Adrenal gland (tissue), 5 donors: ENCODE results near the gene RDH14.

Experiments used
- POLR2A ChIP-seq, 2 donors: fragments of 450-650 bp; IDR thresholded peaks; one replicate each; pipeline ENCODE4 v1.6.1; 2017; ENCODE audit warnings: antibody characterized with exemption in 2 of 2, mild to moderate bottlenecking in 2 of 2, moderate library complexity in 1 of 2
- TF ChIP-seq, protein P1 (sequence below), 6 experiments: fragments of 450-650 bp in 4 of 6; fragments of 200-600 bp in 2 of 6; sonication (generic) in 1 of 6; IDR thresholded peaks; 1 replicate in 5 of 6; 2 replicates in 1 of 6; pipeline versions ENCODE4 v1.5.1 to v1.8.0; 2016 to 2021; ENCODE audit warnings: antibody characterized with exemption in 6 of 6, mild to moderate bottlenecking in 2 of 6, moderate library complexity in 1 of 6
- donor health status: DM: no; HTN: no; CAD: no.

DNA sequence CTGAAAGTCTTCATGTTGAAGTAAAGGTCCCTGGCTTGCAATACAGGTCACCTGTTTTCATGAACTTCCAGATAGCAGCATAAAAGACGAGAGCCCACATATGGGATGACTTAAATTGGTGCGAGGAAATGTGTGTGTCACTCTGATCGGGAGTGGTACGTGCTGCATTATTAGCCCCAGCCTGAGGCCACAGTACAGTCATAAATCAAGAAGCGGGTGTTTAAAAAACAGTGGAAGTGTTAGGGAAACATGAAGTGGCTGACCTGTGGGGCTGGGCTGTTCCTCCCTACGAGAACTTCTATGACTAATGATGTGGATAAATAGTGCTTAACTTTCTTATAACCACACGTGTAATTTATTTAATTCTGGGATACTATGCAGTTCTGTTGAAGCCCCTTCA is 24.4 kb downstream of the RDH14 start:
- TF ChIP-seq POLR2A (IDR thresholded peaks at IDR 0.05) = no peak
- TF ChIP-seq, protein P1, sequence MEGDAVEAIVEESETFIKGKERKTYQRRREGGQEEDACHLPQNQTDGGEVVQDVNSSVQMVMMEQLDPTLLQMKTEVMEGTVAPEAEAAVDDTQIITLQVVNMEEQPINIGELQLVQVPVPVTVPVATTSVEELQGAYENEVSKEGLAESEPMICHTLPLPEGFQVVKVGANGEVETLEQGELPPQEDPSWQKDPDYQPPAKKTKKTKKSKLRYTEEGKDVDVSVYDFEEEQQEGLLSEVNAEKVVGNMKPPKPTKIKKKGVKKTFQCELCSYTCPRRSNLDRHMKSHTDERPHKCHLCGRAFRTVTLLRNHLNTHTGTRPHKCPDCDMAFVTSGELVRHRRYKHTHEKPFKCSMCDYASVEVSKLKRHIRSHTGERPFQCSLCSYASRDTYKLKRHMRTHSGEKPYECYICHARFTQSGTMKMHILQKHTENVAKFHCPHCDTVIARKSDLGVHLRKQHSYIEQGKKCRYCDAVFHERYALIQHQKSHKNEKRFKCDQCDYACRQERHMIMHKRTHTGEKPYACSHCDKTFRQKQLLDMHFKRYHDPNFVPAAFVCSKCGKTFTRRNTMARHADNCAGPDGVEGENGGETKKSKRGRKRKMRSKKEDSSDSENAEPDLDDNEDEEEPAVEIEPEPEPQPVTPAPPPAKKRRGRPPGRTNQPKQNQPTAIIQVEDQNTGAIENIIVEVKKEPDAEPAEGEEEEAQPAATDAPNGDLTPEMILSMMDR (IDR thresholded peaks at IDR 0.05) = no peak
